K562 (cell line): Measurements from ENCODE around the gene UPK2. TPM values are rescaled to one million over a fixed set of nuclear protein-coding genes. Genes with fewer than 3 reads are reported as not detected.
A peak's percentile ranks its signal among the peaks of the same experiment; 100 is the strongest.

ENCODE experiments used
- BRD9 ChIP-seq: fragments of 450-650 bp; IDR thresholded peaks from 2 replicates; pipeline ENCODE4 v1.6.1; 2018; ENCODE audit warnings: low read depth; ENCODE audit not compliant: partially characterized antibody
- CBX2 ChIP-seq: fragments of 200-600 bp; sonication (generic); IDR thresholded peaks from one replicate; pipeline ENCODE4 v1.6.1; 2012; ENCODE audit warnings: mild to moderate bottlenecking, low read length, inconsistent platforms; ENCODE audit not compliant: insufficient read depth, poor library complexity, severe bottlenecking
- CHCHD3 ChIP-seq: fragments of 250-450 bp; sonication (Bioruptor Pico); IDR thresholded peaks from 2 replicates; pipeline ENCODE4 v2.1.2; 2022; ENCODE audit warnings: mild to moderate bottlenecking
- NFE2L1 ChIP-seq: fragments of 450-650 bp; IDR thresholded peaks from 2 replicates; pipeline ENCODE4 v1.6.1; 2016; ENCODE audit warnings: missing genetic modification characterization, low read depth, mild to moderate bottlenecking, missing compliant biosample characterization, moderate library complexity, borderline replicate concordance
- NFXL1 ChIP-seq: fragments of 450-650 bp; formaldehyde crosslinking; IDR thresholded peaks from 2 replicates; pipeline ENCODE4 v1.4.0; 2021; ENCODE audit warnings: mild to moderate bottlenecking
- POLR3G ChIP-seq: IDR thresholded peaks from 2 replicates; pipeline ENCODE4 v1.6.1; 2011; ENCODE audit not compliant: insufficient read length, insufficient replicate concordance; ENCODE audit errors: extremely low read depth
- RB1 ChIP-seq: fragments of 450-650 bp; IDR thresholded peaks from 2 replicates; pipeline ENCODE4 v1.6.1; 2017; ENCODE audit warnings: low read depth, mild to moderate bottlenecking
- SETDB1 ChIP-seq: IDR thresholded peaks from one replicate; pipeline ENCODE4 v1.6.1; 2012; ENCODE audit warnings: low read length, control low read depth, inconsistent platforms
- SMAD1 ChIP-seq: fragments of 150-350 bp; IDR thresholded peaks from 2 replicates; pipeline ENCODE4 v1.6.1; 2014; ENCODE audit warnings: low read length, low read depth; ENCODE audit not compliant: partially characterized antibody
- ZBTB34 ChIP-seq: fragments of 250-450 bp; sonication (Bioruptor Pico); IDR thresholded peaks from 2 replicates; pipeline ENCODE4 v1.8.0; 2021; ENCODE audit warnings: mild to moderate bottlenecking, moderate library complexity
- ZKSCAN3 ChIP-seq: fragments of 250-450 bp; sonication (Bioruptor Pico); IDR thresholded peaks from 2 replicates; pipeline ENCODE4 v1.4.0; 2020
- ZNF280A ChIP-seq: fragments of 450-650 bp; IDR thresholded peaks from 2 replicates; pipeline ENCODE4 v1.6.1; 2018; ENCODE audit warnings: mild to moderate bottlenecking, low read depth; ENCODE audit not compliant: partially characterized antibody
- ZNF3 ChIP-seq: fragments of 250-450 bp; sonication (Bioruptor Pico); IDR thresholded peaks from 2 replicates; pipeline ENCODE4 v1.5.0; 2021; ENCODE audit warnings: mild to moderate bottlenecking, moderate library complexity
- ZNF57 ChIP-seq: fragments of 450-650 bp; formaldehyde crosslinking; IDR thresholded peaks from 2 replicates; pipeline ENCODE4 v1.4.0; 2020; ENCODE audit warnings: mild to moderate bottlenecking, moderate library complexity
- ZNF586 ChIP-seq: fragments of 450-650 bp; formaldehyde crosslinking; conservative IDR thresholded peaks from 2 replicates; pipeline ENCODE4 v1.4.0; 2020; ENCODE audit warnings: mild to moderate bottlenecking, moderate library complexity
- polyA plus RNA-seq, 8 experiments: library from polyadenylated mRNA; depleted of rRNA in 4 of 8; stranded (reverse) in 5 of 8; unstranded in 3 of 8; fragments of >200 nt; fragmentation: Nextera tagmentation in 2 of 8; fragmentation: Illumina TruSeq in 1 of 8; extraction: Ambion mirVana in 2 of 8; extraction: Trizol in 1 of 8; gene quantifications; 2 replicates each; pipeline versions ENCODE4 v1.2.1 to v1.2.3, GENCODE V29; 2011 to 2014; ENCODE audit warnings: inconsistent platforms in 1 of 8, missing spikeins in 1 of 8
- total RNA-seq, 7 experiments: library from RNA; depleted of rRNA in 6 of 7; stranded (reverse); fragments of >200 nt in 6 of 7; fragmentation: Illumina TruSeq in 2 of 7; extraction: Trizol in 2 of 7; gene quantifications; 2 replicates each; pipeline versions ENCODE4 v1.2.1 to v1.2.3, GENCODE V29; 2011 to 2021; ENCODE audit warnings: low replicate concordance in 1 of 7
- TF ChIP-seq, protein P1 (sequence below): IDR thresholded peaks from 2 replicates; pipeline ENCODE4 v1.6.1; 2011; ENCODE audit not compliant: insufficient read length; ENCODE audit errors: extremely low read depth
- TF ChIP-seq, protein P2 (sequence below): fragments of 450-650 bp; formaldehyde crosslinking; IDR thresholded peaks from 2 replicates; pipeline ENCODE4 v1.4.0; 2022; ENCODE audit warnings: missing genetic modification characterization
- TF ChIP-seq, protein P3 (sequence below): fragments of 250-450 bp; sonication (Bioruptor Pico); IDR thresholded peaks from 2 replicates; pipeline ENCODE4 v1.4.0; 2020

The UPK2 gene
- total and polyA plus RNA-seq, 9 of the 15 experiments (the other 6 are each of a cell fraction or from before 2014, with no cell fraction given), result not detected

- TF ChIP-seq CBX2, result no peak
- TF ChIP-seq SETDB1, result no peak
- TF ChIP-seq NFE2L1, result no peak
- TF ChIP-seq SMAD1, result no peak
- TF ChIP-seq, protein P1, sequence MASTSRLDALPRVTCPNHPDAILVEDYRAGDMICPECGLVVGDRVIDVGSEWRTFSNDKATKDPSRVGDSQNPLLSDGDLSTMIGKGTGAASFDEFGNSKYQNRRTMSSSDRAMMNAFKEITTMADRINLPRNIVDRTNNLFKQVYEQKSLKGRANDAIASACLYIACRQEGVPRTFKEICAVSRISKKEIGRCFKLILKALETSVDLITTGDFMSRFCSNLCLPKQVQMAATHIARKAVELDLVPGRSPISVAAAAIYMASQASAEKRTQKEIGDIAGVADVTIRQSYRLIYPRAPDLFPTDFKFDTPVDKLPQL, result no peak
- TF ChIP-seq CHCHD3 (CRISPR knock-in tag), result 0 out of 2 replicates have a peak, but pooled peaks have one; percentile 43
- TF ChIP-seq, protein P2, sequence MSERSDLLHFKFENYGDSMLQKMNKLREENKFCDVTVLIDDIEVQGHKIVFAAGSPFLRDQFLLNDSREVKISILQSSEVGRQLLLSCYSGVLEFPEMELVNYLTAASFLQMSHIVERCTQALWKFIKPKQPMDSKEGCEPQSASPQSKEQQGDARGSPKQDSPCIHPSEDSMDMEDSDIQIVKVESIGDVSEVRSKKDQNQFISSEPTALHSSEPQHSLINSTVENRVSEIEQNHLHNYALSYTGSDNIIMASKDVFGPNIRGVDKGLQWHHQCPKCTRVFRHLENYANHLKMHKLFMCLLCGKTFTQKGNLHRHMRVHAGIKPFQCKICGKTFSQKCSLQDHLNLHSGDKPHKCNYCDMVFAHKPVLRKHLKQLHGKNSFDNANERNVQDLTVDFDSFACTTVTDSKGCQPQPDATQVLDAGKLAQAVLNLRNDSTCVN (CRISPR knock-in tag), result no peak
- peak; percentile 53 for TF ChIP-seq BRD9
- TF ChIP-seq ZKSCAN3 (CRISPR knock-in tag), result no peak
- TF ChIP-seq ZNF280A, result no peak
- no peak for TF ChIP-seq ZNF57 (CRISPR knock-in tag)
- TF ChIP-seq, protein P3, sequence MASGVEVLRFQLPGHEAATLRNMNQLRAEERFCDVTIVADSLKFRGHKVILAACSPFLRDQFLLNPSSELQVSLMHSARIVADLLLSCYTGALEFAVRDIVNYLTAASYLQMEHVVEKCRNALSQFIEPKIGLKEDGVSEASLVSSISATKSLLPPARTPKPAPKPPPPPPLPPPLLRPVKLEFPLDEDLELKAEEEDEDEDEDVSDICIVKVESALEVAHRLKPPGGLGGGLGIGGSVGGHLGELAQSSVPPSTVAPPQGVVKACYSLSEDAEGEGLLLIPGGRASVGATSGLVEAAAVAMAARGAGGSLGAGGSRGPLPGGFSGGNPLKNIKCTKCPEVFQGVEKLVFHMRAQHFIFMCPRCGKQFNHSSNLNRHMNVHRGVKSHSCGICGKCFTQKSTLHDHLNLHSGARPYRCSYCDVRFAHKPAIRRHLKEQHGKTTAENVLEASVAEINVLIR (CRISPR knock-in tag), result no peak
- no peak for TF ChIP-seq ZNF3
- no peak for TF ChIP-seq ZBTB34 (CRISPR knock-in tag)
- TF ChIP-seq POLR3G, result no peak
- no peak for TF ChIP-seq NFXL1 (CRISPR knock-in tag)
- no peak for TF ChIP-seq ZNF586 (CRISPR knock-in tag)
- peak; percentile 27; the same call in 1 of the 2 replicates for TF ChIP-seq RB1
Measured at GRCh38 chr11:118928101-118928869, 27.8 kb upstream of the UPK2 start (continued).
